Measurements from ENCODE around the gene SCARB2.

Gene SCARB2

DNA sequence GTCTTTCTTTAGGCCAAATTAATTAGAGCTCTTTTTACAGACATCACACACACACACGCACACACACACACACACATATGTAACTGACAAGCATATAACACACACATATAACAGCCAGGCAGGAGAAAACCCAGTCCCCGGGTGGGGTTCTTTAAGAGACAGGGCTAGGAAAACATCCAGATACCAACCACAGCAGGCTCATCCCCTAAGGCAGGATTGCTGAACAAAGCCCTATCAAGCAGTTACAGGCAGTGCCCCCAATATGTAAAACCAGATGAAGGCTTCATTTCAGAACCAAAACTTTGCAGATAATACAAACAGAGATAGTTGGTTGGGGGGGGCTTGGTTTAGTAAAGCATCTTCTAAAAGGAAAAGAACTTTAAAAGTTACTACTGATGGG is 19.9 kb upstream of the SCARB2 start:
- no peaks in the 10 kb centered on the region for H3K9me3 ChIP-seq (ENCODE audit: insufficient read depth, low read depth, low read length)
- H3K4me1 ChIP-seq (ENCODE audit: insufficient read depth, low read length, poor library complexity, severe bottlenecking), result no peaks in the 10 kb centered on the region
- H2AFZ ChIP-seq (ENCODE audit: low read length), result no peak overlapping the region; the same call in 1 of the 2 replicates
- H3F3A ChIP-seq (ENCODE audit: low read depth), result no peaks in the 10 kb centered on the region
- no peaks in the 10 kb centered on the region for H3K9me2 ChIP-seq (replicated peaks; ENCODE audit: low read depth, low read length)
- H3K9ac ChIP-seq (ENCODE audit: low read depth, low read length, poor library complexity, severe bottlenecking), result no peak overlapping the region
- no peaks in the 10 kb centered on the region for H3K79me2 ChIP-seq (ENCODE audit: insufficient read depth, low read length)
- no peak overlapping the region for H3K4me3 ChIP-seq (ENCODE audit: low read length, poor library complexity, severe bottlenecking)
- H3K27me3 ChIP-seq (ENCODE audit: insufficient read depth, low read length, poor library complexity, severe bottlenecking), result no peaks in the 10 kb centered on the region
- no peak overlapping the region for H3K4me2 ChIP-seq (ENCODE audit: low read depth, low read length, poor library complexity, severe bottlenecking)
- TF ChIP-seq, protein P1, sequence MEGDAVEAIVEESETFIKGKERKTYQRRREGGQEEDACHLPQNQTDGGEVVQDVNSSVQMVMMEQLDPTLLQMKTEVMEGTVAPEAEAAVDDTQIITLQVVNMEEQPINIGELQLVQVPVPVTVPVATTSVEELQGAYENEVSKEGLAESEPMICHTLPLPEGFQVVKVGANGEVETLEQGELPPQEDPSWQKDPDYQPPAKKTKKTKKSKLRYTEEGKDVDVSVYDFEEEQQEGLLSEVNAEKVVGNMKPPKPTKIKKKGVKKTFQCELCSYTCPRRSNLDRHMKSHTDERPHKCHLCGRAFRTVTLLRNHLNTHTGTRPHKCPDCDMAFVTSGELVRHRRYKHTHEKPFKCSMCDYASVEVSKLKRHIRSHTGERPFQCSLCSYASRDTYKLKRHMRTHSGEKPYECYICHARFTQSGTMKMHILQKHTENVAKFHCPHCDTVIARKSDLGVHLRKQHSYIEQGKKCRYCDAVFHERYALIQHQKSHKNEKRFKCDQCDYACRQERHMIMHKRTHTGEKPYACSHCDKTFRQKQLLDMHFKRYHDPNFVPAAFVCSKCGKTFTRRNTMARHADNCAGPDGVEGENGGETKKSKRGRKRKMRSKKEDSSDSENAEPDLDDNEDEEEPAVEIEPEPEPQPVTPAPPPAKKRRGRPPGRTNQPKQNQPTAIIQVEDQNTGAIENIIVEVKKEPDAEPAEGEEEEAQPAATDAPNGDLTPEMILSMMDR (conservative IDR thresholded peaks at IDR 0.05; ENCODE audit: low read length), result no peak
- no peak for TF ChIP-seq EZH2phosphoT487 (IDR thresholded peaks at IDR 0.05; ENCODE audit: borderline replicate concordance)
- H3K36me3 ChIP-seq (ENCODE audit: insufficient read depth, low read length), result no peaks in the 10 kb centered on the region
- no peaks in the 10 kb centered on the region for H4K20me1 ChIP-seq (ENCODE audit: insufficient read depth, low read length, poor library complexity, severe bottlenecking)

DNA sequence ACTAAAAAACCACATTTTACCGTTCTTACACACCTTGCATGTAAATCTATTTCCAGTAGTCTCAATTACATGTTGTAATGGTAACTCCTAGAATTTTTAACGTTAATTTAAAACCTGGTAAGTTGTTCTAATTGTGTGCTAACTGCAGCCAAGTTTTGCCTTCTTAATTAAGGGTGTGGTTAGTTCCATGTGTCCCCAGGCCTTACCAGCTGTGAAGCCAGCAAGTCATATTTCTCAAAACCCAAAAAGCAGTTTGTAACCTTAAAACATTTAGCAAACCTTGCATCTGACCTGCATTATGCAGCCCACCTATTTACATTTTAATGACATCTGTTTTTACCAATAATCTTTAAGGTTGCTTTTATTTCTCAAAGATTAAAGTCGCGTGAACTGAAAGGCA is 19.5 kb upstream of the SCARB2 start:
- TF ChIP-seq, protein P1 (conservative IDR thresholded peaks at IDR 0.05; ENCODE audit: low read length), result no peak
- TF ChIP-seq EZH2phosphoT487 (IDR thresholded peaks at IDR 0.05; ENCODE audit: borderline replicate concordance), result no peak
- Histone ChIP-seq H3K9me2 (replicated peaks; ENCODE audit: low read depth, low read length) (no peaks in the 10 kb centered on the region), H3K36me3 (ENCODE audit: insufficient read depth, low read length) (no peaks in the 10 kb centered on the region), H2AFZ (ENCODE audit: low read length) (no peak overlapping the region; the same call in 1 of the 2 replicates), H3K4me1 (ENCODE audit: insufficient read depth, low read length, poor library complexity, severe bottlenecking) (no peaks in the 10 kb centered on the region), H3K4me2 (ENCODE audit: low read depth, low read length, poor library complexity, severe bottlenecking) (no peak overlapping the region), H3K9me3 (ENCODE audit: insufficient read depth, low read depth, low read length) (no peaks in the 10 kb centered on the region), H3K4me3 (ENCODE audit: low read length, poor library complexity, severe bottlenecking) (no peak overlapping the region), H3K79me2 (ENCODE audit: insufficient read depth, low read length) (no peaks in the 10 kb centered on the region), H3K9ac (ENCODE audit: low read depth, low read length, poor library complexity, severe bottlenecking) (no peak overlapping the region), H3F3A (ENCODE audit: low read depth) (no peaks in the 10 kb centered on the region), H3K27me3 (ENCODE audit: insufficient read depth, low read length, poor library complexity, severe bottlenecking) (no peaks in the 10 kb centered on the region), H4K20me1 (ENCODE audit: insufficient read depth, low read length, poor library complexity, severe bottlenecking) (no peaks in the 10 kb centered on the region)

DNA sequence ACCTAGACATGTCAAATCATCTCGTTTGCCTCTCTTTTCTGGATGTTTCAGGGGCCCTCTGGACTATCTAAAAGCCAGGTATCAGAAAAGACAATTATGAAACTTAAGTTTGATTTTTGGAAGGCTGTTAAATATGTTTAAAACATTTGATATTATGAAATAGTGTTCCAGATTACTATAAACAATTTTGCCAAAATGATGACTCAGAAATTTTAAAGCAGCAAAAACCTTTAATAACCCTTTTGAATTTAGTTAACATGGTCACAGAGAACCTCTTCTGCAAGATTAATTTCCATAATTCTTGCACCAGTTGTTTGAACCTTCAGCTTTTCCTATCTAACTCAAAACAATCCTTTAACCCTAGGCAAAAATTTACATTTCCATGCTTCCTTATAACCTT is 19.1 kb upstream of the SCARB2 start:
- TF ChIP-seq, protein P1 (conservative IDR thresholded peaks at IDR 0.05; ENCODE audit: low read length), result no peak
- TF ChIP-seq EZH2phosphoT487 (IDR thresholded peaks at IDR 0.05; ENCODE audit: borderline replicate concordance), result no peak
- no peak overlapping the region for H3K9ac ChIP-seq (ENCODE audit: low read depth, low read length, poor library complexity, severe bottlenecking)
- H4K20me1 ChIP-seq (ENCODE audit: insufficient read depth, low read length, poor library complexity, severe bottlenecking), result no peaks in the 10 kb centered on the region
- H3K9me3 ChIP-seq (ENCODE audit: insufficient read depth, low read depth, low read length), result no peaks in the 10 kb centered on the region
- no peaks in the 10 kb centered on the region for H3K27me3 ChIP-seq (ENCODE audit: insufficient read depth, low read length, poor library complexity, severe bottlenecking)
- H3K4me2 ChIP-seq (ENCODE audit: low read depth, low read length, poor library complexity, severe bottlenecking), result no peak overlapping the region
- no peaks in the 10 kb centered on the region for H3F3A ChIP-seq (ENCODE audit: low read depth)
- H3K4me3 ChIP-seq (ENCODE audit: low read length, poor library complexity, severe bottlenecking), result no peak overlapping the region
- H3K36me3 ChIP-seq (ENCODE audit: insufficient read depth, low read length), result no peaks in the 10 kb centered on the region
- H3K79me2 ChIP-seq (ENCODE audit: insufficient read depth, low read length), result no peaks in the 10 kb centered on the region
- H2AFZ ChIP-seq (ENCODE audit: low read length), result no peak overlapping the region
- no peaks in the 10 kb centered on the region for H3K4me1 ChIP-seq (ENCODE audit: insufficient read depth, low read length, poor library complexity, severe bottlenecking)
- H3K9me2 ChIP-seq (replicated peaks; ENCODE audit: low read depth, low read length), result no peaks in the 10 kb centered on the region

Data from Loucy (cell line).